ENCODE data around the gene MRPL4.

Gene MRPL4

DNA sequence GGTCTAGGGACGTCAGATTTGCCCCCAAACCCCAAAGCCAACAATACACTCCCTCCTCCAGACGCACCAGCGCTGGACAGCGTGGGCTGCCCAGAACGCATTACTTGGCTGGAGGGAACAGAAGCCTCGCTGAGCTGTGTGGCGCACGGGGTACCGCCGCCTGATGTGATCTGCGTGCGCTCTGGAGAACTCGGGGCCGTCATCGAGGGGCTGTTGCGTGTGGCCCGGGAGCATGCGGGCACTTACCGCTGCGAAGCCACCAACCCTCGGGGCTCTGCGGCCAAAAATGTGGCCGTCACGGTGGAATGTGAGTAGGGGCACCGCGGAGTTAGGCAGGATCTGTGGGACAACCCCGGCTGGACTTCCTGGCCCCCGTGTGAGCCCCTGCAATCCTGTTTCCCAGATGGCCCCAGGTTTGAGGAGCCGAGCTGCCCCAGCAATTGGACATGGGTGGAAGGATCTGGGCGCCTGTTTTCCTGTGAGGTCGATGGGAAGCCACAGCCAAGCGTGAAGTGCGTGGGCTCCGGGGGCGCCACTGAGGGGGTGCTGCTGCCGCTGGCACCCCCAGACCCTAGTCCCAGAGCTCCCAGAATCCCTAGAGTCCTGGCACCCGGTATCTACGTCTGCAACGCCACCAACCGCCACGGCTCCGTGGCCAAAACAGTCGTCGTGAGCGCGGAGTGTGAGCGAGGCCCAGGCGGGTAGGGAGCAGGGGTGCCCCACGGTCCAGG, 41.8 kb downstream of the MRPL4 start:
- TF ChIP-seq NFIC (IDR thresholded peaks at IDR 0.05) = no peak
- TF ChIP-seq TCF12 (IDR thresholded peaks at IDR 0.05; ENCODE audit: low read depth) = no peak
- TF ChIP-seq CREB1 (IDR thresholded peaks at IDR 0.05; ENCODE audit: low read depth) = no peak
- no peak for TF ChIP-seq YY1 (IDR thresholded peaks at IDR 0.05; ENCODE audit: low read depth)

DNA sequence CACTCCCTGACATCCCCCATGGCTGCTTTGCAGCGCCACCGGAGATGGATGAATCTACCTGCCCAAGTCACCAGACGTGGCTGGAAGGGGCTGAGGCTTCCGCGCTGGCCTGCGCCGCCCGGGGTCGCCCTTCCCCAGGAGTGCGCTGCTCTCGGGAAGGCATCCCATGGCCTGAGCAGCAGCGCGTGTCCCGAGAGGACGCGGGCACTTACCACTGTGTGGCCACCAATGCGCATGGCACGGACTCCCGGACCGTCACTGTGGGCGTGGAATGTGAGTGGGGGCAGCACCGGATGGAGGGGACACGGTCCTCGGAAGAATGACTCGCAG, 42.3 kb downstream of the MRPL4 start:
- no peak for TF ChIP-seq TEAD4 (IDR thresholded peaks at IDR 0.05)

DNA sequence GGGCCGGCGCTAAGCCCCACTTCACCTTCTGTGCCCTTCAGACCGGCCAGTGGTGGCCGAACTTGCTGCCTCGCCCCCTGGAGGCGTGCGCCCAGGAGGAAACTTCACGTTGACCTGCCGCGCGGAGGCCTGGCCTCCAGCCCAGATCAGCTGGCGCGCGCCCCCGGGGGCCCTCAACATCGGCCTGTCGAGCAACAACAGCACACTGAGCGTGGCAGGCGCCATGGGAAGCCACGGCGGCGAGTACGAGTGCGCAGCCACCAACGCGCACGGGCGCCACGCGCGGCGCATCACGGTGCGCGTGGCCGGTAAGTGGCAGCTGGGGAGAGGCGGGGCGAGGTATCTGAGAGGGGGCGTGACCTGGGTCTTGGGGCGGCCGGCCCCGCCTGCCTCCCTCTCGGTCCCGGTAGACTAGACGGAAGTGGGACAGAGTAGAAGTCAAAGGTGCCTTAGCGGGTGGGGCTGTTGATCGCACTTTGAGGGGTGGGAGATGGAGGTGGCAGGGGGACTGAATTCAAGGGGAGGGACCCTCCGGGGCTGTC, 43.4 kb downstream of the MRPL4 start:
- TF ChIP-seq FOXM1 (IDR thresholded peaks at IDR 0.05; ENCODE audit: borderline replicate concordance, low read depth) (no peak), EGR1 (IDR thresholded peaks at IDR 0.05) (no peak), CREB1 (IDR thresholded peaks at IDR 0.05; ENCODE audit: low read depth) (no peak), EP300 (IDR thresholded peaks at IDR 0.05; ENCODE audit: borderline replicate concordance) (no peak), YY1 (IDR thresholded peaks at IDR 0.05; ENCODE audit: low read depth) (no peak), CEBPB (IDR thresholded peaks at IDR 0.05) (no peak), TAF1 (IDR thresholded peaks at IDR 0.05; ENCODE audit: low read depth) (no peak), TEAD4 (IDR thresholded peaks at IDR 0.05) (peak; percentile 23; the same call in 1 of the 2 replicates), ZBTB7A (IDR thresholded peaks at IDR 0.05; ENCODE audit: low read depth) (peak; percentile 64; the same call in 1 of the 2 replicates), NFIC (IDR thresholded peaks at IDR 0.05) (peak; percentile 84), RAD21 (IDR thresholded peaks at IDR 0.05; ENCODE audit: low read depth) (no peak), TCF12 (IDR thresholded peaks at IDR 0.05; ENCODE audit: low read depth) (peak; percentile 64)
- TF ChIP-seq, protein P1, sequence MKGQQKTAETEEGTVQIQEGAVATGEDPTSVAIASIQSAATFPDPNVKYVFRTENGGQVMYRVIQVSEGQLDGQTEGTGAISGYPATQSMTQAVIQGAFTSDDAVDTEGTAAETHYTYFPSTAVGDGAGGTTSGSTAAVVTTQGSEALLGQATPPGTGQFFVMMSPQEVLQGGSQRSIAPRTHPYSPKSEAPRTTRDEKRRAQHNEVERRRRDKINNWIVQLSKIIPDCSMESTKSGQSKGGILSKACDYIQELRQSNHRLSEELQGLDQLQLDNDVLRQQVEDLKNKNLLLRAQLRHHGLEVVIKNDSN (IDR thresholded peaks at IDR 0.05) = peak; percentile 54
- TF ChIP-seq, protein P2, sequence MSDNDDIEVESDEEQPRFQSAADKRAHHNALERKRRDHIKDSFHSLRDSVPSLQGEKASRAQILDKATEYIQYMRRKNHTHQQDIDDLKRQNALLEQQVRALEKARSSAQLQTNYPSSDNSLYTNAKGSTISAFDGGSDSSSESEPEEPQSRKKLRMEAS (IDR thresholded peaks at IDR 0.05) = peak; percentile 90
- TF ChIP-seq, protein P3, sequence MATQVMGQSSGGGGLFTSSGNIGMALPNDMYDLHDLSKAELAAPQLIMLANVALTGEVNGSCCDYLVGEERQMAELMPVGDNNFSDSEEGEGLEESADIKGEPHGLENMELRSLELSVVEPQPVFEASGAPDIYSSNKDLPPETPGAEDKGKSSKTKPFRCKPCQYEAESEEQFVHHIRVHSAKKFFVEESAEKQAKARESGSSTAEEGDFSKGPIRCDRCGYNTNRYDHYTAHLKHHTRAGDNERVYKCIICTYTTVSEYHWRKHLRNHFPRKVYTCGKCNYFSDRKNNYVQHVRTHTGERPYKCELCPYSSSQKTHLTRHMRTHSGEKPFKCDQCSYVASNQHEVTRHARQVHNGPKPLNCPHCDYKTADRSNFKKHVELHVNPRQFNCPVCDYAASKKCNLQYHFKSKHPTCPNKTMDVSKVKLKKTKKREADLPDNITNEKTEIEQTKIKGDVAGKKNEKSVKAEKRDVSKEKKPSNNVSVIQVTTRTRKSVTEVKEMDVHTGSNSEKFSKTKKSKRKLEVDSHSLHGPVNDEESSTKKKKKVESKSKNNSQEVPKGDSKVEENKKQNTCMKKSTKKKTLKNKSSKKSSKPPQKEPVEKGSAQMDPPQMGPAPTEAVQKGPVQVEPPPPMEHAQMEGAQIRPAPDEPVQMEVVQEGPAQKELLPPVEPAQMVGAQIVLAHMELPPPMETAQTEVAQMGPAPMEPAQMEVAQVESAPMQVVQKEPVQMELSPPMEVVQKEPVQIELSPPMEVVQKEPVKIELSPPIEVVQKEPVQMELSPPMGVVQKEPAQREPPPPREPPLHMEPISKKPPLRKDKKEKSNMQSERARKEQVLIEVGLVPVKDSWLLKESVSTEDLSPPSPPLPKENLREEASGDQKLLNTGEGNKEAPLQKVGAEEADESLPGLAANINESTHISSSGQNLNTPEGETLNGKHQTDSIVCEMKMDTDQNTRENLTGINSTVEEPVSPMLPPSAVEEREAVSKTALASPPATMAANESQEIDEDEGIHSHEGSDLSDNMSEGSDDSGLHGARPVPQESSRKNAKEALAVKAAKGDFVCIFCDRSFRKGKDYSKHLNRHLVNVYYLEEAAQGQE (IDR thresholded peaks at IDR 0.05; ENCODE audit: low read depth) = no peak

DNA sequence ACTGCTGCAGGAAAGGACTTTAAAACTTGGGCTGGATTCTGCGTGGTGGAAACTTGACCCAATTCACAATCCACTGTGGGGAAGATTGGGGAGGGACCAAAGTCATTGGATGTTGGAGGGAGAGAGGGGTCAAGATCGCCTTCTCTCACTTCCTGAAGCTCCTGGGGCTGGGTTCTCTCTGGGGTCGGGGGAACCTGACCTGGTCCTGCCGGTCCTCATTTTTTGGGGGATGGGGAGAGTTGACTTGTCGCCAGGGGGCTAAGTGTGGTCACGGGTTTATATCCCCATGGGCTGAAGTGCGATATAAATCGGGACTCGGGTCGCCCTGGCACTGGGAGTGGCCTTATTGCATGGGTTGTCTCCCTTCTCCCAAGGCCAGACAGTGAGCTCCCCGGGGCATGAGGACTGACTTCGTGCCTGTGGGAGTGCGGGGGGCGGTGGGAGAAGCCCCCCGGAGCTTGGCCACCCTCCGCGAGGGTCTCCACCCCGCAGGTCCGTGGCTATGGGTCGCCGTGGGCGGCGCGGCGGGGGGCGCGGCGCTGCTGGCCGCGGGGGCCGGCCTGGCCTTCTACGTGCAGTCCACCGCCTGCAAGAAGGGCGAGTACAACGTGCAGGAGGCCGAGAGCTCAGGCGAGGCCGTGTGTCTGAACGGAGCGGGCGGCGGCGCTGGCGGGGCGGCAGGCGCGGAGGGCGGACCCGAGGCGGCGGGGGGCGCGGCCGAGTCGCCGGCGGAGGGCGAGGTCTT, 44.0 kb downstream of the MRPL4 start:
- TF ChIP-seq ZBTB7A (IDR thresholded peaks at IDR 0.05; ENCODE audit: low read depth) (no peak), CREB1 (IDR thresholded peaks at IDR 0.05; ENCODE audit: low read depth) (no peak), FOXM1 (IDR thresholded peaks at IDR 0.05; ENCODE audit: borderline replicate concordance, low read depth) (no peak), TAF1 (IDR thresholded peaks at IDR 0.05; ENCODE audit: low read depth) (no peak), TCF12 (IDR thresholded peaks at IDR 0.05; ENCODE audit: low read depth) (no peak), YY1 (IDR thresholded peaks at IDR 0.05; ENCODE audit: low read depth) (no peak), NFIC (IDR thresholded peaks at IDR 0.05) (no peak), CEBPB (IDR thresholded peaks at IDR 0.05) (no peak), RAD21 (IDR thresholded peaks at IDR 0.05; ENCODE audit: low read depth) (no peak), EP300 (IDR thresholded peaks at IDR 0.05; ENCODE audit: borderline replicate concordance) (no peak), EGR1 (IDR thresholded peaks at IDR 0.05) (no peak), TEAD4 (IDR thresholded peaks at IDR 0.05) (no peak)
- TF ChIP-seq, protein P2 (IDR thresholded peaks at IDR 0.05) = no peak
- TF ChIP-seq, protein P3 (IDR thresholded peaks at IDR 0.05; ENCODE audit: low read depth) = no peak
- TF ChIP-seq, protein P1 (IDR thresholded peaks at IDR 0.05) = no peak

DNA sequence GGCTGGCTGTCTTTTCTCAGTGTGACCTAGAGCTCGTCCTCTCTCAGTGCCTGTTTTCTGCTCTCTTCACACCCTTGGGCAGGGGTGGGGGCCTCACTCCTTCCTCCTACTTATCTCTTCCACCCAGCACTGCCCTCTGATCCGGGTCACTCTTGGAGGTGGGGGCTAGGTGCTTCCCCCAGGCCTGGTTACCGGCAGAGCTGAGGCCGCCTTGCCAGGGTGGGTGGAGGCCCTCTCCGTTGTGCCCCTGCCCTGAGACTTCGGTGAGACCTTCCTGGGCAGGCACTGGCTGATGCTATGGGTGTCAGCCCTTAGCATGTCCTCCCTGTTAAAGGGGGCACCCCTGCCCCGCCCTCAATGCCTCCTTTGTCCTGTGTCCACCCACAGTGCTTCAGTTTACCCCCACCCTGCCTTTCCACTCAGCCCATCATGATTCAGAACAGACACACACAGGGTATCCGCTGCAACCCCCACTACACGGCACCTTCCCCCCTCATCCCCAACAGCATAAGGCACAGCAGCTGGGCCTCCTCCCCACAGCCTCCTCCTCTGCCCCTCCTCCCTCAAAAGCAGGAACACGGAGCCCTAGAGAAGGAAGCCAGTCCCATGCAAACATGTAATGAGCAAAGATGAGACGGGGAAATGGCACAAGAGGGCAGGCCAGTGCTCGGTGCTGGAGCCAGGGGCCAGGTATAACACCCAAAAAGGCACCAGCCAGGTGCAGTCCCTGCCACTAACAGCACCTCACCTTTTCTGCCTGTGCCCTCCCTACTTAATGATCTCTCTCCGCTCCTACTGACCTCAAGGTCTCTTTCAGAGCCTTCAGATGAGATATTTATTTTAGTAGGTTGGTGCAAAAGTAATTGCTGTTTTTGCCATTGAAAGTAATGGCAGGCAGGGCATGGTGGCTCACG, 47.8 kb downstream of the MRPL4 start:
- TF ChIP-seq, protein P2 (IDR thresholded peaks at IDR 0.05) = no peak
- no peak for TF ChIP-seq CEBPB (IDR thresholded peaks at IDR 0.05)
- TF ChIP-seq YY1 (IDR thresholded peaks at IDR 0.05; ENCODE audit: low read depth) = no peak
- no peak for TF ChIP-seq ZBTB7A (IDR thresholded peaks at IDR 0.05; ENCODE audit: low read depth)
- no peak for TF ChIP-seq RAD21 (IDR thresholded peaks at IDR 0.05; ENCODE audit: low read depth)
- TF ChIP-seq, protein P1 (IDR thresholded peaks at IDR 0.05) = no peak
- no peak for TF ChIP-seq NFIC (IDR thresholded peaks at IDR 0.05)
- TF ChIP-seq, protein P3 (IDR thresholded peaks at IDR 0.05; ENCODE audit: low read depth) = no peak
- TF ChIP-seq EGR1 (IDR thresholded peaks at IDR 0.05) = no peak
- no peak for TF ChIP-seq TCF12 (IDR thresholded peaks at IDR 0.05; ENCODE audit: low read depth)
- TF ChIP-seq FOXM1 (IDR thresholded peaks at IDR 0.05; ENCODE audit: borderline replicate concordance, low read depth) = no peak
- TF ChIP-seq TEAD4 (IDR thresholded peaks at IDR 0.05) = no peak
- TF ChIP-seq TAF1 (IDR thresholded peaks at IDR 0.05; ENCODE audit: low read depth) = no peak
- TF ChIP-seq CREB1 (IDR thresholded peaks at IDR 0.05; ENCODE audit: low read depth) = no peak
- no peak for TF ChIP-seq EP300 (IDR thresholded peaks at IDR 0.05; ENCODE audit: borderline replicate concordance)
